T47D (cell line): ENCODE data around the gene ADSS2.
"Not testable (repeated sequence)": the region's sequence is repeated elsewhere in the genome, so short reads cannot be mapped to it uniquely, and the experiment has no call there.

Experiments used
- DNase-seq, 2 experiments: peaks; one replicate each; pipeline versions ENCODE4 v3.0.0 to v3.0.0-alpha.2; 2011 to 2012; ENCODE audit warnings: low read depth in 1 of 2, low spot score in 1 of 2
- JUND ChIP-seq: IDR thresholded peaks from 2 replicates; pipeline ENCODE4 v1.6.1; 2012; ENCODE audit warnings: low read depth
- in situ Hi-C: cut with HindIII; loops from 2 replicates; pipeline ENCODE4 v1.10.0; 2016; ENCODE audit warnings: low sequenced_read_pairs, low pct_unique_long_range_greater_than_20kb

ADSS2 gene

GRCh38 chr1:244451539-244451950, at the start of gene ADSS2:
ADSS2 (minus strand) TSS chr1:244451909; CDS start chr1:244451817, 92 bp downstream.
- TF ChIP-seq JUND, result no peak
- DNase-seq, result no peak
- in situ Hi-C loops, result no loop called here

GRCh38 chr1:244500515-244500914, 48.8 kb upstream of the ADSS2 start:
- in situ Hi-C loops, DNase-seq: not testable (repeated sequence)

DNA sequence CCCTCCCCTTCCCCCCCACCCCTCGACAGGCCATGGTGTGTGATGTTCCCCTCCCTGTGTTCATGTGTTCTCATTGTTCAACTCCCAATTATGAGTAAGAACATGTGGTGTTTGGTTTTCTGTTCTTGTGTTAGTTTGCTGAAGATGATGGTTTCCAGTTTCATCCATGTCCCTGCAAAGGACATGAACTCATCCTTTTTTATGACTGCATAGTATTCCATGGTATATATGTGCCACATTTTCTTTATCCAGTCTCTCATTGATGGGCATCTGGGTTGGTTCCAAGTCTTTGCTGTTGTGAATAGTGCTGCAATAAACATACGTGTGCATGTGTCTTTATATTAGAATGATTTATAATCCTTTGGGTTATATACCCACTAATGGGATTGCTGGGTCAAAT, 47.8 kb upstream of the ADSS2 start:
- in situ Hi-C loops, DNase-seq: not testable (repeated sequence)

DNA sequence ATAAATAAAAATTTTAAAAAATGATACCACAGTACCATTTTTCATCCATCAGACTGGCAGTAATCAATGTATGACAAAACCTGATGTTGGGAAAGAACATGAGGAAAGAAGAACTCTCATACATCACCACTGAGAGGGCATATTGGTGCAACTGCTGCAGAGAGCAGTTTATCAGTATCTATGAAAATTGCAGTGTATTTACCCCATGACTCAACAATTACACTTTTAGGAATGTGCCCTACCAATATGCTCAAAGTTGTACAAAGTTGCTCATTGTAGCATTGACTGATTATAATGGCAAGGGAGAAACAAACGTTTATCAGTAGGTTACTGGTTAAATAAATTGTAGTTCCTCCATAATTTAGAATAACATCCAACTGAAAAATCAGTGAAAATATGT, 46.1 kb upstream of the ADSS2 start:
- no peak for TF ChIP-seq JUND
- no peak for DNase-seq
- in situ Hi-C loops, result no loop called here

GRCh38 chr1:244496186-244496585, 44.5 kb upstream of the ADSS2 start:
- DNase-seq, result no peak
- TF ChIP-seq JUND, result no peak
- in situ Hi-C loops, result no loop called here

DNA sequence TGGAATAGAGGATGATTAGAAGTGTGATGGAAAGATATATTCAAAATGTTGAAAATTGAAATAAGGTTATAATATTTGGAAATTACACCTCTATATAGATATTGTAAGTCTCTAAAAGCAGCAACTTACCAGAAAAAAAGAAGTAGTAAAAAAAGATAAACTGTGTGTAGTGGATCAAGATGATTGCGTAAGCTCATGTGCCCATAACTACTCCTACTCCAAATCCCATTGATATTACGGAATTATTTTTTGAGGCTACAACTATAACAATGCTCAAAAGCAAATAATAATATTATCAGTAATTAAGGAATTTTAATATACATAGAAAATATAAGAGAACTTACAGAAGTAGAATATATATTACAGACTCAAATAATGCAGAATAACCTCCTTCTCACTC, 42.9 kb upstream of the ADSS2 start:
- DNase-seq, result no peak
- in situ Hi-C loops, result no loop called here
- no peak for TF ChIP-seq JUND

GRCh38 chr1:244484971-244485370, 33.3 kb upstream of the ADSS2 start:
- DNase-seq, in situ Hi-C loops: not testable (repeated sequence)

DNA sequence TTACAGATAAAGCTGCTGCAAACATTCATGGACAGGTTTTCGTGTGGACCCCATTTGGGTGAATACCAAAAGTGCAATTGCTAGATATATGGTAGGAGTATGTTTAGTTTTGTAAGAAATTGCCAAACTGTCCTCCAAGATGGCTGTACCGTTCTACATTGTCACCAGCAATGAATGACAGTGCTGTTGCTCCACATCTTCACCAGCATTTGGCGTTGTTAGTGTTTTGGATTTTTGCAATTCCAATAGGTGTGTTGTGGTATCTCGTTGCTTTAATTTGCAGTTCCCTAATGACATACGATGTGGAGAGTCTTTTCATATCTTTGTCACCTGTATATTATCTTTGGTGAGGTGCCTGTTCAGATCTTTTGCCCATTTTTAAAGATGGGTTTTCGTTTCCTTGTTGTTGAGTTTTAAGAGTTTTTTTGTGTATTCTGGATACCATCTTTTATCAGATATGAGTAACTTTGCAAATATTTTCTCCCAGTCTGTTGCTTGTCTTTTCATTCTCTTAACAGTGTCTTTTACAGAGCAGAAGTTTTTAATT, 21.4 kb upstream of the ADSS2 start:
- in situ Hi-C loops, result no loop called here

DNA sequence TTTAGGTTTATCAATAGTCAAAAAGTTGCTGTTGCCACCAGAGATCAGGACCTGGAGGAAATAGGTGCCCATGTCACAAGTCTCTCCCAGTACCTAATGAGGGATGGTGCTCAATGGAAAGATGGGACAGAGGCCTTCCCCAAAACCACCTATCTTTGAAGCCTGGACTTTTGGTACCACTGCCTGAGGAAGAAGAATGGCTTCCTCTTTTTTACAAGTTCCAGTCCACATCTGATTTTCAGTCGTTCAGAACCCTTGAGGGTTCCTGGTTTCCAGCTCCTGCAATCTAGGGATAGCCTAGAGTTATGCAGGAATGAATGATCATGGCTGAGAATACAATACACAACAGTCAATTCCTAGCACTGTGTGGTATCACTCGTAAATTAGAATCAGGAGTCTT, 15.0 kb upstream of the ADSS2 start:
- no peak for DNase-seq
- in situ Hi-C loops, result no loop called here
- TF ChIP-seq JUND, result no peak

More for the DNA sequence above, 21.4 kb upstream of the ADSS2 start:
- DNase-seq, result no peak
- no peak for TF ChIP-seq JUND

DNA sequence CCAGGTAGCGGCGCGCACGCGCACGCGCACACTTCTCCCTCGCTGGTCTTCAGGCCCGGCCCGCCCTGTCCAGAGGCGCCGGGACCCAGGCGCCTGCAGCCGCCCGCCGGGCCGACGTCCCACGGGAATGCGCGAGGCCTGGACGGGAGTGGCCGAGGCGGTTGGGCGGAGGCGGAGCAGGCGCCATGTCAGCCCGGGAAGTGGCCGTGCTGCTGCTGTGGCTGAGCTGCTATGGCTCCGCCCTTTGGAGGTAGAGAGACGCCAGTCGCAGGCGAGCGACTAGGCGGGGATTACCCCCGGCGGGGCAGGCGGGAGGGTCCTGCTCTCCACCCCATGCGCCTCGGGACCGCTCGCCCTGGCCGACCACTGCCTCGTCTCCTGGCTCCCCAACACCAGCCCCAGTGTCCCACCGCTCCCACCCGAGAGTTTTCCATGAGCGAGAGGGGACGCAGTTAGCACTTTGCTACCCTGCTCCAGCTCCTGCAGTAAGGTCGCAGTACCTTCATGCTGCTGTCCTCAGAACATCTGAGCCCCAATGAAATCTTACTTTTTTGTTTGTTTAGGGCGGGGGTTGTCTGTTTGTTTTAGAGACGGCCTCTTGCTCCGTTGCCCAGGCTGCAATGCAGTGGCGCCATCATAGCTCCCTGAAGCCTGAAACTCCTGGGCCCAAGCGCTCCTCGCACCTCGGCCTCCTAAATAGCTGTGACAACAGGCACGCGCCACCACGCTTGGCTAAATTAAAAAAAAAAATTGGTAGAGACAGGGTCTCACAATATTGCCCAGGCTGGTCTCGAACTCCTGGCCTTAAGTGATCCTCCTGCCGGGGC, 9.7 kb upstream of the ADSS2 start, which contains the start of gene CATSPERE:
Gene CATSPERE, plus strand, starts transcription at position 29 of the 827 bp plus-strand sequence. Its CDS starts 157 bp downstream, at position 186.
- DNase-seq, result peak; percentile 74 to 95

DNA sequence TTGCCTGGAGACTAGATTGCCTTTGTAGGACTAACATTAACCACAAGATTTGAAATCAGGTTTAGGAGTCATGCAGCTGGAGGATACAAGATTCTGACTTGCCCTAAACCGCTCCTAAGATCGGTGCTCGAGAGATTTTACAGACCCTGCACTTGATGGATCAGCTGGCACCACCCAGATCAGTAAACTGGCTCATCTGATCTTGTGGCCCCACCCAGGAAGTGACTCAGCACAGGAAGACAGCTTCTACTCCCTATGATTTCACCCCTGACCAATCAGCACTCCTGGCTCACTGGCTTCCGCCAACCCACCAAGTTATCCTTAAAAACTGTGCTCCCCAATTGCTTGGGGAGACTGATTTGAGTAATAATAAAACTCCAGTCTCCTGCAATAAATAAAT, 8.5 kb upstream of the ADSS2 start:
- DNase-seq, result no peak
- TF ChIP-seq JUND, result no peak
- in situ Hi-C loops, result no loop called here

More for the DNA sequence above, 9.7 kb upstream of the ADSS2 start, which contains the start of gene CATSPERE:
- no peak for TF ChIP-seq JUND
- in situ Hi-C loops, result no loop called here

DNA sequence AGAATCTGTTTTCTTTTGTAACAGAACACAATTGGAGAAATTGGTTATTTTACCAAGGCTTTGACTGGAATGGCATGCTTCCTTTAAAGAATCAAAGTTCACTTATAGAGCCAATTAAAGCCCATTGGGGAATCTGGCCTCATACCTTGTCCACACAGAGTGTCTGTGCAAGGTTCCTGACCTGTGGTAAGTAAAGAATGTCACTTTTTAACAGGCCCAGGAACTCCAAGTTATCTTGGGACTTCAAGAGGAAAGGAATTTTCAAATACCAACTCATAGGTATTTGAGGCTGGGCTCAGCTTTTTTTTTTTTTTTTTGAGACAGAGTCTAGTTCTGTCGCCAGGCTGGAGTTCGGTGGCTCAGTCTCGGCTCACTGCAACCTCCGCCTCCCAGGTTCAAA, 7.1 kb upstream of the ADSS2 start:
- DNase-seq, result no peak
- no peak for TF ChIP-seq JUND
- in situ Hi-C loops, result no loop called here

- DNase-seq, result no peak
- no peak for TF ChIP-seq JUND
- in situ Hi-C loops, result no loop called here
Measured at GRCh38 chr1:244456586-244456985, 4.9 kb upstream of the ADSS2 start.

DNA sequence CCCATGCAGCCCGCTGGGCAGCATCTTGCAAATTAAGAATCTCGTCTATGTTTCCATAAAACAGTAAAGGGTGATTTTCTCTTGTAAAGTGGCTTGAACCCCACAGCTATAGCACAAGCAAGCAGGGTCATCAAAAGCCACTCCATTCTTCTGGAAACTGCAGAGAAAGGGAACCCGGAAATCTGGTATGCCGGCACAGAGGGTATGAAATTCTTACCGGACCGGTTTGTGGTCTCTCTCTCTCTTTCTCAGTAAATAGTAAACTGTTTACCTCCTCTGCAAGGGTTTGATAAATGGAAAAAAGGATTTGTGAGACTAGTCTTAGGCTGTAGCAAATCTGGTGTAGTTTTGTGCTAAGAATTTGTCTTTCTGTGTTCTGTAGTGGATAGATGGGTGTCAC, 2.7 kb upstream of the ADSS2 start:
- DNase-seq, result peak in 1 of 2 experiments; percentile 85
- TF ChIP-seq JUND, result no peak
- in situ Hi-C loops, result no loop called here
